PC-9 (cell line): ENCODE measurements around the gene ITIH4.

Experiments
- CTCF ChIP-seq: fragments of 200-600 bp; sonication (generic); conservative IDR thresholded peaks from 2 replicates; pipeline ENCODE4 v1.6.1; 2017; ENCODE audit warnings: mixed run types, antibody characterized with exemption, mild to moderate bottlenecking, moderate library complexity
- EZH2 ChIP-seq: fragments of 200-600 bp; sonication (generic); IDR thresholded peaks from 2 replicates; pipeline ENCODE4 v1.8.0; 2017; ENCODE audit warnings: antibody characterized with exemption, low read depth

GRCh38 chr3:52827441-52827840 is 3.0 kb downstream of the ITIH4 start:
- no peak for TF ChIP-seq CTCF
- no peak for TF ChIP-seq EZH2
